WTC11 (cell line): ENCODE results near the gene PHC3.

Source experiments
- CTCF ChIP-seq: fragments of 200-600 bp; IDR thresholded peaks from 2 replicates; pipeline ENCODE4 v1.8.0; 2022; ENCODE audit warnings: antibody characterized with exemption
- E2F1 ChIP-seq: sonication (generic); formaldehyde crosslinking; IDR thresholded peaks from 2 replicates; pipeline ENCODE4 v1.8.0; 2022; ENCODE audit warnings: mild to moderate bottlenecking, missing genetic modification reagents
- E2F4 ChIP-seq: sonication (generic); formaldehyde crosslinking; IDR thresholded peaks from 2 replicates; pipeline ENCODE4 v1.8.1; 2022; ENCODE audit warnings: low read depth, mild to moderate bottlenecking, moderate library complexity, missing genetic modification reagents, borderline replicate concordance
- E2F5 ChIP-seq: sonication (generic); formaldehyde crosslinking; IDR thresholded peaks from 2 replicates; pipeline ENCODE4 v1.8.1; 2022; ENCODE audit warnings: mild to moderate bottlenecking, moderate library complexity, missing genetic modification reagents
- ELF4 ChIP-seq: sonication (generic); formaldehyde crosslinking; IDR thresholded peaks from 2 replicates; pipeline ENCODE4 v1.8.1; 2022; ENCODE audit warnings: low read depth, mild to moderate bottlenecking, moderate library complexity, missing genetic modification reagents
- ESRRA ChIP-seq: sonication (generic); formaldehyde crosslinking; IDR thresholded peaks from 2 replicates; pipeline ENCODE4 v1.8.1; 2022; ENCODE audit warnings: mild to moderate bottlenecking, missing genetic modification reagents, borderline replicate concordance
- FOXJ3 ChIP-seq: sonication (generic); formaldehyde crosslinking; IDR thresholded peaks from 2 replicates; pipeline ENCODE4 v1.9.0; 2021; ENCODE audit warnings: missing genetic modification reagents, mild to moderate bottlenecking, borderline replicate concordance
- FOXP1 ChIP-seq: sonication (generic); formaldehyde crosslinking; IDR thresholded peaks from 2 replicates; pipeline ENCODE4 v1.8.0; 2022; ENCODE audit warnings: missing genetic modification reagents, mild to moderate bottlenecking, moderate library complexity, borderline replicate concordance
- MAX ChIP-seq: sonication (generic); formaldehyde crosslinking; IDR thresholded peaks from 2 replicates; pipeline ENCODE4 v1.8.0; 2022; ENCODE audit warnings: mild to moderate bottlenecking, missing genetic modification reagents
- NR2C2 ChIP-seq: sonication (generic); formaldehyde crosslinking; IDR thresholded peaks from 2 replicates; pipeline ENCODE4 v1.8.0; 2022; ENCODE audit warnings: mild to moderate bottlenecking, missing genetic modification reagents
- TEAD4 ChIP-seq: sonication (generic); formaldehyde crosslinking; IDR thresholded peaks from 2 replicates; pipeline ENCODE4 v1.8.0; 2022; ENCODE audit warnings: mild to moderate bottlenecking, missing genetic modification reagents
- TP53 ChIP-seq: sonication (generic); formaldehyde crosslinking; IDR thresholded peaks from 2 replicates; pipeline ENCODE4 v1.8.1; 2023; ENCODE audit warnings: mild to moderate bottlenecking, missing genetic modification reagents
- USF1 ChIP-seq: sonication (generic); formaldehyde crosslinking; IDR thresholded peaks from 2 replicates; pipeline ENCODE4 v1.8.0; 2022; ENCODE audit warnings: mild to moderate bottlenecking, missing genetic modification reagents
- ZNF121 ChIP-seq: sonication (generic); formaldehyde crosslinking; IDR thresholded peaks from 2 replicates; pipeline ENCODE4 v1.8.0; 2023; ENCODE audit warnings: missing genetic modification reagents

GRCh38 chr3:170085396-170085795 is 96.1 kb downstream of the PHC3 start:
- TF ChIP-seq CTCF (no peak), E2F4 (CRISPR knock-in tag) (no peak), TEAD4 (no peak), FOXP1 (CRISPR knock-in tag) (no peak), ZNF121 (CRISPR knock-in tag) (peak; percentile 59; the same call in 1 of the 2 replicates), ESRRA (CRISPR knock-in tag) (no peak), MAX (no peak), E2F1 (CRISPR knock-in tag) (no peak), FOXJ3 (CRISPR knock-in tag) (no peak), ELF4 (CRISPR knock-in tag) (no peak), E2F5 (no peak), USF1 (CRISPR knock-in tag) (no peak), TP53 (CRISPR knock-in tag) (no peak), NR2C2 (CRISPR knock-in tag) (no peak)
